ENCODE results near the gene FAM20A.
"Not testable (repeated sequence)": the region's sequence is repeated elsewhere in the genome, so short reads cannot be mapped to it uniquely, and the experiment has no call there.

- not testable (repeated sequence) for TF ChIP-seq CTCF (IDR thresholded peaks at IDR 0.05; ENCODE audit: low read length); EZH2 (IDR thresholded peaks at IDR 0.05; ENCODE audit: borderline replicate concordance, low read length)
Observed at GRCh38 chr17:68492394-68493054, 108.6 kb downstream of the FAM20A start.

All from OCI-LY1 (cell line).